Fibroblast of mammary gland (primary cell): Measurements from ENCODE around the gene LHX4.

Source experiments
- DNase-seq: peaks from one replicate; pipeline ENCODE4 v3.0.0-alpha.2; 2010; ENCODE audit warnings: low read depth
- H3K4me3 ChIP-seq: 2 replicates; pipeline ENCODE4 v1.5.1; 2011; ENCODE audit warnings: low read depth, mild to moderate bottlenecking, low read length, moderate library complexity; ENCODE audit not compliant: control insufficient read depth
- TF ChIP-seq, protein P1 (sequence below): conservative IDR thresholded peaks from 2 replicates; pipeline ENCODE4 v1.5.1; 2011; ENCODE audit warnings: low read depth, low read length, inconsistent platforms; ENCODE audit not compliant: control insufficient read depth, insufficient read depth

LHX4 gene

DNA sequence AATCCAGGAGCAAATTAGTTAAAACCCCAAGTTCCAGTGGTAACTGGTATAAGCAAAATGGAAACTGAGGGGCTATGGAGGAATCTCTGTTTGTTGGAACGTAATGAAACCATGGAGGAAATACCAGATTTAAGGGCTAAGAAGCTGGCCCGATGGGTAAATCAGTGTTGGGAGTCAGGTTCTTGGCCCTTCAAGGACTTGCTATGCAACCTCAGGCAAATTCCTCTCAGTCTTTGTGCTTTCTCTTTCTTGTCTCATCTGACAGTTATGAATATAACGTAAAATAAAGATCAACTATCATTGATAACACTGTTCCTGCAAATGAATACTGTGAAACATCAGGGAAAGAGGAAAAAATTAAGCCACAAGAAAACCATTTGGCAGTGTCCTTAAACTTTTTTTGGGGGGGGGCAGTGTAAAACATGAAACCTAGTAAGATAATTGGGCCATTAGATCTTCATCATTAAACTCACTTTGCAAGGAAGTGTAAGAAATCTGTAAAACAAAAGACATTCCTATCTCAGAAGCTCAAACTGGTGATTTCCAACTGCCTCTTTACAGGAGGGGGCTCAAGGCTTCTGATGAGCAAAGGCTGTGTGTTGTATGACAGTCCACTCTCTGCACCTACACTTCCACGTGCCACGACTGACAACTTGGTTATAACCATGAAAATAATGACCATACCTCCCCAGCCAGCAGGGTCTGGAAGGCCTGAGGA, 47.6 kb downstream of the LHX4 start:
- no peak overlapping the region for H3K4me3 ChIP-seq
- no peak for DNase-seq
- TF ChIP-seq, protein P1, sequence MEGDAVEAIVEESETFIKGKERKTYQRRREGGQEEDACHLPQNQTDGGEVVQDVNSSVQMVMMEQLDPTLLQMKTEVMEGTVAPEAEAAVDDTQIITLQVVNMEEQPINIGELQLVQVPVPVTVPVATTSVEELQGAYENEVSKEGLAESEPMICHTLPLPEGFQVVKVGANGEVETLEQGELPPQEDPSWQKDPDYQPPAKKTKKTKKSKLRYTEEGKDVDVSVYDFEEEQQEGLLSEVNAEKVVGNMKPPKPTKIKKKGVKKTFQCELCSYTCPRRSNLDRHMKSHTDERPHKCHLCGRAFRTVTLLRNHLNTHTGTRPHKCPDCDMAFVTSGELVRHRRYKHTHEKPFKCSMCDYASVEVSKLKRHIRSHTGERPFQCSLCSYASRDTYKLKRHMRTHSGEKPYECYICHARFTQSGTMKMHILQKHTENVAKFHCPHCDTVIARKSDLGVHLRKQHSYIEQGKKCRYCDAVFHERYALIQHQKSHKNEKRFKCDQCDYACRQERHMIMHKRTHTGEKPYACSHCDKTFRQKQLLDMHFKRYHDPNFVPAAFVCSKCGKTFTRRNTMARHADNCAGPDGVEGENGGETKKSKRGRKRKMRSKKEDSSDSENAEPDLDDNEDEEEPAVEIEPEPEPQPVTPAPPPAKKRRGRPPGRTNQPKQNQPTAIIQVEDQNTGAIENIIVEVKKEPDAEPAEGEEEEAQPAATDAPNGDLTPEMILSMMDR, result no peak

DNA sequence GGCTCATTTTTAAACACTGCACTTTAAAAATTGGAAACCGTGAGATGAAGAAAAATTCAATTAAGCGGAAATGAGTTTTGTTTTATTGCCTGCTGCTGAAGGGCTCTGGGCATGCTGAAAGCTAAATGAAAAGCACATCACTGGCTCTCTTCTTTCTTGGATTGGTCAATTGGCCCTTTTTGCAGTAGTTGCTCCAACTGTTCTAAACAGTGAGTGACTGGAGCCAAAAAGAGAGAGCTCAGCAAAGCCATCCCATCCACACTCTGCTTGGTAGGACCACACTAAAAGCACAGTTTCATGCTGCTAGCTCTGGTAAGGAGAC, 48.1 kb downstream of the LHX4 start:
- no peak for DNase-seq
- no peak overlapping the region for H3K4me3 ChIP-seq
- TF ChIP-seq, protein P1, result no peak

DNA sequence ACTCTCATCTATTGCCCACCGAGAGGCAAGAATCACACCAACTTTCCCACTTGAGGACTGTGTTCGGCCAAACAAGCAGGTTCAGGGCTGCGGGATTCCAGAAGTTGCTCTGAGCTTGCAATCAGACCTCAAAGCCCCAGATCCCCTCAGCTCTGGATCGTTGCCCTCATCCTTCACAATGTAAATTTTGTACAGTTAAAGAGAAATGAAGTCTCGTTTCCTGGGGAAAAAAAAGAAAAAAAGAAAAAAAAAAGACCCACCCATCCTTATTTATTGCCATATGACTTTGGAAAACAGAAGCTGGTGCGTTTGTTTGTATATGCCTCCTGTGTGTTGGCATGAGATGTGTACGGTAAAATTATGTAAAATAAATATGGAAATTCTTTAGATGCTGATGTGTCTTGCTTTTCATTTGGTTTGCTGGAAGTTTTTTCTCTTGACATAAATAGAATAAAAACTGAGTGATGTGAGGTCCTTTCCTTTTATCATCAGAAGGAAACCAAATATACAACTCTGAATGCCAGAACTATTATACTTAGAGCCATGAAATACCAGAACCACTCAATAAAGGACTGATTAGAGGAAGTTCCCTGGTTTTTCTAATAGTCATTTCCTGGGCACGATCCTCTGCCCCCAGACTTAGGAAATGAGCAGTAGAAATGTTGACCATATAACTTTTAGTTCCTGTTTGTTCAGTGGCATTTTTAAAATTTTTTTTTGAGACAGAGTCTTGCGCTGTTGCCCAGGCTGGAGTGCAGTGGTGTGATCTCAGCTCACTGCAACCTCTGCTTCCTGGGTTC, 48.7 kb downstream of the LHX4 start:
- H3K4me3 ChIP-seq, result no peak overlapping the region
- DNase-seq, result no peak
- TF ChIP-seq, protein P1, result no peak

DNA sequence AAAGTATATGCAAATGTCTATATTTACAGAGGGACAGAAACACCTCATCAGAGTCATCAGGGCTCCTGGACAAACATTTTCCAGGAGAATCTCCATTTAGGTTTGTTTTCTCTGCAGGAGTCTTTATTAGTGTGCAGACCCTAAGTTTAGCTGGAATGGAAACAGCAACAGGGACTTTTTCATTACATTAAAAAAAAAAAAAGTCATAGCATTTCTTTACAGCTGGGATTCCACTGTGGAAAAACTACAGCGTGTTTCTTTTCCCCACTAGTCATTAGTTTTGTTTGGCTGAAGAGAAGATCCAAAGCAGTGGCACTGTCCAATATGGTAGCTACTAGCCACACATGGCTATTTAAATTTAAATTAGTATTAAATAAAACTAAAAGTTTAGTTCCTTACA, 49.6 kb downstream of the LHX4 start:
- no peak for DNase-seq
- TF ChIP-seq, protein P1, result no peak

DNA sequence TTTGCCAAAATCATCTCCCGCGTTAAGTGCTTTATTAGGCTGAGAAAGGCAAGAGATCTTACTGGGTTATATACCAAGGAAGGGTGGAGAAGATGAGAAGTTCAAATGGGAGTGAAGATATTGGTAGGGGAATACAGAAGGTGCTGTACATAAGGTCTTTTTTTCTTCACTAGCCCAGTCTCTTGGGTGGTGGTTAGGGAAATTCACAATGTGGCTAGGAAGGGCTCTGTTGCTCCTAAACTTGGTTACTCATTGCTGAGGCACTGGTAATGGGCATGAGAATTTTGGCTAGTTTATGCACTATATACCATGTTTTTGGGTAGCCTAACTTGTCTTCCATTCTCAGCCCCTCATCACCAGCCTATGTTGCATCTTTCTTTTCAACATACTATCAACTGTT, 50.6 kb downstream of the LHX4 start:
- DNase-seq, result no peak
- no peak overlapping the region for H3K4me3 ChIP-seq

More for the DNA sequence above, 49.6 kb downstream of the LHX4 start:
- H3K4me3 ChIP-seq, result no peak overlapping the region

DNA sequence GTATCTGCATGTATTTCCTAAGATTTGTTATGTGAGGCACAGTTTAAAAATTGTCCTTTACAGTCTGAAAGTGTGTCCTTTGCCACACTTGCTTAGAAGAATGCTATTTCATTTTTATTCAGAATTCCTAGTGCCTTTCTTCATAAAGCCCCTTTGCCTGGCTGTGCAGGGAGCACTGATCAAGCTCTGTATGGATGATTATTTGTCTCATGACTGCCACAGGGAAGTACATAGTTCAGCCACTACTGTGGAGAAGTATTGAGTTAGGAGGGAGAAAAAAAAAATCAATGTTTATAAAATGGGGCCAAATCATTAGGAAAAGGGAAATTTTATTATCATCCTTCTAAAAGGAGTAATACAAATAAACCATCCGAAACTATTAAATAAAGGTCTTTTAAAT, 51.4 kb downstream of the LHX4 start:
- H3K4me3 ChIP-seq, result no peak overlapping the region
- DNase-seq, result no peak
- TF ChIP-seq, protein P1, result no peak

More for the DNA sequence above, 50.6 kb downstream of the LHX4 start:
- TF ChIP-seq, protein P1, result no peak
